ENCODE results near the gene PHLPP1. TPM values are rescaled to one million over a fixed set of nuclear protein-coding genes. Genes with fewer than 3 reads are reported as not detected.

The PHLPP1 gene
- total and polyA plus RNA-seq, 2 of the 13 experiments (the other 11 are each of a cell fraction or from before 2014, with no cell fraction given) = 9.8 to 18.5 TPM

GRCh38 chr18:62828852-62829251, 113.5 kb downstream of the PHLPP1 start (continued):
- TF ChIP-seq ZNF121 (CRISPR knock-in tag; IDR thresholded peaks at IDR 0.05) = no peak
- no peak for TF ChIP-seq ZBTB10 (CRISPR knock-in tag; IDR thresholded peaks at IDR 0.05; ENCODE audit: borderline replicate concordance)
- TF ChIP-seq ZNF136 (CRISPR knock-in tag; IDR thresholded peaks at IDR 0.05; ENCODE audit: low read depth) = no peak
- no peak for TF ChIP-seq SMC3 (IDR thresholded peaks at IDR 0.05; ENCODE audit: low read length)

- in situ Hi-C loops (cut with HindIII; ENCODE audit: extremely low pct_ligation_motif_present, low pct_unique_long_range_greater_than_20kb) = no loop called here
- TF ChIP-seq FOXM1 (CRISPR knock-in tag; IDR thresholded peaks at IDR 0.05) = no peak
- TF ChIP-seq BHLHE40 (IDR thresholded peaks at IDR 0.05; ENCODE audit: low read length) = no peak
- TF ChIP-seq ZFP36L1 (CRISPR knock-in tag; IDR thresholded peaks at IDR 0.05) = no peak
- no peak for TF ChIP-seq ZNF850 (CRISPR knock-in tag; conservative IDR thresholded peaks at IDR 0.05)
- TF ChIP-seq ZBTB40 (IDR thresholded peaks at IDR 0.05) = no peak
- no peak for TF ChIP-seq ZBTB40 (CRISPR knock-in tag; IDR thresholded peaks at IDR 0.05)
- no peak for TF ChIP-seq ZEB1 (IDR thresholded peaks at IDR 0.05; ENCODE audit: insufficient replicate concordance, low read depth)
- TF ChIP-seq, protein P1, sequence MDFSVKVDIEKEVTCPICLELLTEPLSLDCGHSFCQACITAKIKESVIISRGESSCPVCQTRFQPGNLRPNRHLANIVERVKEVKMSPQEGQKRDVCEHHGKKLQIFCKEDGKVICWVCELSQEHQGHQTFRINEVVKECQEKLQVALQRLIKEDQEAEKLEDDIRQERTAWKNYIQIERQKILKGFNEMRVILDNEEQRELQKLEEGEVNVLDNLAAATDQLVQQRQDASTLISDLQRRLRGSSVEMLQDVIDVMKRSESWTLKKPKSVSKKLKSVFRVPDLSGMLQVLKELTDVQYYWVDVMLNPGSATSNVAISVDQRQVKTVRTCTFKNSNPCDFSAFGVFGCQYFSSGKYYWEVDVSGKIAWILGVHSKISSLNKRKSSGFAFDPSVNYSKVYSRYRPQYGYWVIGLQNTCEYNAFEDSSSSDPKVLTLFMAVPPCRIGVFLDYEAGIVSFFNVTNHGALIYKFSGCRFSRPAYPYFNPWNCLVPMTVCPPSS (IDR thresholded peaks at IDR 0.05) = no peak
Observed at GRCh38 chr18:62829936-62830335, 114.6 kb downstream of the PHLPP1 start.

More at GRCh38 chr18:62829936-62830335, 114.6 kb downstream of the PHLPP1 start:
- Histone ChIP-seq H3K79me2 (ENCODE audit: insufficient read depth, low read length) (peaks cover 34% of the 10 kb centered on the region), H2AFZ (ENCODE audit: low read length) (no peak overlapping the region), H3K27ac (ENCODE audit: extremely low read length, insufficient read depth, low read length) (no peak overlapping the region), H3K4me1 (ENCODE audit: insufficient read depth, low read length) (no peaks in the 10 kb centered on the region), H3K36me3 (replicated peaks in 1 of 2; ENCODE audit: control insufficient read depth in 1 of 2, insufficient read depth in 2 of 2, low read length in 2 of 2) (peaks cover 5 to 14% of the 10 kb centered on the region in 2 experiments; a peak in 2 of 5 replicates), H3K4me3 (replicated peaks in 1 of 3; ENCODE audit: insufficient read depth in 1 of 3, low read depth in 2 of 3, low read length in 3 of 3) (no peak overlapping the region), H3K9me3 (ENCODE audit: low read length) (no peaks in the 10 kb centered on the region), H3K27me3 (ENCODE audit: control insufficient read depth in 1 of 2, insufficient read depth in 2 of 2, low read length in 2 of 2) (no peaks in the 10 kb centered on the region), H3K4me2 (ENCODE audit: low read depth, low read length) (no peak overlapping the region), H3K9ac (ENCODE audit: insufficient read depth, low read depth, low read length) (no peak overlapping the region), H4K20me1 (ENCODE audit: insufficient read depth, low read length) (no peaks in the 10 kb centered on the region)
- intact Hi-C loops (cut with micrococcal nuclease; ENCODE audit: unreplicated experiment) = no loop called here
- BruUV-seq (replicated peaks) = no TSS peak
- DNase-seq (ENCODE audit: low spot score) (no peak), ATAC-seq (no peak), FAIRE-seq (no peak)
- POLR2A ChIA-PET = no interaction called here
- CTCF ChIA-PET (ENCODE audit: low intra/inter-chr PET ratio, low total read pairs) = no interaction called here
- WGBS (ENCODE audit: low lambda C conversion rate) = 96% methylated on average over 7 of the region's 7 CpGs
